ENCODE data around the gene RPH3AL. TPM values are rescaled to one million over a fixed set of nuclear protein-coding genes. Genes with fewer than 3 reads are reported as not detected.

Gene RPH3AL
- total RNA-seq, 1 experiment from 2014 or later: 24.9 TPM

GRCh38 chr17:385836-386140 lies 33.2 kb upstream of the RPH3AL start:
- H2AFZ ChIP-seq (ENCODE audit: low read length): no peak overlapping the region
- ChIA-PET POLR2A (ENCODE audit: unreplicated experiment) (no interaction called here), CTCF (interaction anchor here (0.7 kb wide), 1 partner anchor 182 kb away, joined by 9 read pairs; no protein-coding TSS in a partner anchor)
- H3K79me2 ChIP-seq (ENCODE audit: low read length): no peaks in the 10 kb centered on the region
- H3K27me3 ChIP-seq (ENCODE audit: low read length): no peaks in the 10 kb centered on the region
- H3K9me3 ChIP-seq (ENCODE audit: low read length): no peaks in the 10 kb centered on the region
- intact Hi-C loops (cut with micrococcal nuclease): no loop called here
- no peaks in the 10 kb centered on the region for H3F3A ChIP-seq (ENCODE audit: low read length, unreplicated experiment)
- H3K9me2 ChIP-seq (replicated peaks; ENCODE audit: low read length): no peaks in the 10 kb centered on the region
- no peak overlapping the region for H3K4me3 ChIP-seq (ENCODE audit: low read length)
- H3K9ac ChIP-seq (ENCODE audit: low read length): no peak overlapping the region
- H3K27ac ChIP-seq (ENCODE audit: low read length): no peak overlapping the region
- ATAC-seq (peak; percentile 66; the same call in 1 of the 2 replicates), DNase-seq (no peak)
- no peaks in the 10 kb centered on the region for H3K36me3 ChIP-seq (ENCODE audit: low read depth, low read length)
- no peak overlapping the region for H3K4me2 ChIP-seq (ENCODE audit: low read length)
- H3K4me1 ChIP-seq (ENCODE audit: insufficient read depth, low read length): no peaks in the 10 kb centered on the region; the same call in 1 of the 2 replicates
- no peak for TF ChIP-seq CTCF (conservative IDR thresholded peaks at IDR 0.05; ENCODE audit: low read depth, low read length)
- TF ChIP-seq EZH2phosphoT487 (IDR thresholded peaks at IDR 0.05; ENCODE audit: borderline replicate concordance, low read length): no peak
- no peak for TF ChIP-seq EZH2 (IDR thresholded peaks at IDR 0.05; ENCODE audit: low read length, unreplicated experiment)
- no TSS peak for BruUV-seq (replicated peaks)
- no peaks in the 10 kb centered on the region for H4K20me1 ChIP-seq (ENCODE audit: low read length)

DNA sequence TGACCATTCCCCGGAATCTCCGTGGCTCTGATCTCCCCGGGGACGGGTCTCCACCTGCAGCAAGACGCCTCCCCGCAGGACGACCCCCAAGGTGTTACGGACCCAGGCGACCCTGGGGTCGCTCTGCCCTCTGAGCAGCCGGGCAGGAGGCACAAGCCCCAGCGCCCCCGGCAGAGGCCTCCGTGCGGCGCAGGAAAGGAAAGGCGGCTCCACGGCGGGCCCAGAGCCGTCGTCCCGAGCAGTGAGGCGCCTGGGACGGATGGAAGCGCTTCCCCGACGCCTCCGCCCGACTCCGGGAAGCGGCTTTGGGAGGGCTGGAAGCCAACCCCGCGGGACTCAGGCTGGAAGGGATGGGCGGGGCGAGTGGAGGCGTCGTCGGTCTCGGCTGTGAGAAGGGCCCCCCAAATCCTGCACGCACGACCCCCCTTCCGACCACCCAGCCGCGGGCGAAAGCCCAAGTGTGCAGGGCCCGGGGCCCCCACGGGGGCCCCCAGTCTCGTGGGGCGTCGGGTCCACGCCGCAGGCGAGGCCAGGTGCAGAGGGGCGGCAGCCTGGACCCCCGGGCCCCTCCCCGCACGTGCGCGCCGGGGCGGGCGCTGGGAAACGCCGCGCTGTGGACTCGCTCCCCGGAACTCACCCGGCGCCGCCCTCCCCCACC lies 32.7 kb upstream of the RPH3AL start:
- Histone ChIP-seq H3K4me2 (ENCODE audit: low read length) (peak overlapping the region; percentile 80), H3K9me2 (replicated peaks; ENCODE audit: low read length) (no peaks in the 10 kb centered on the region), H3K27me3 (ENCODE audit: low read length) (no peaks in the 10 kb centered on the region), H2AFZ (ENCODE audit: low read length) (peak overlapping the region; percentile 57; the same call in 1 of the 2 replicates), H3F3A (ENCODE audit: low read length, unreplicated experiment) (no peaks in the 10 kb centered on the region), H3K9me3 (ENCODE audit: low read length) (no peaks in the 10 kb centered on the region), H3K4me1 (ENCODE audit: insufficient read depth, low read length) (no peaks in the 10 kb centered on the region; the same call in 1 of the 2 replicates), H3K79me2 (ENCODE audit: low read length) (no peaks in the 10 kb centered on the region), H3K27ac (ENCODE audit: low read length) (no peak overlapping the region), H3K4me3 (ENCODE audit: low read length) (peak overlapping the region; percentile 59), H3K9ac (ENCODE audit: low read length) (peak overlapping the region; percentile 53), H4K20me1 (ENCODE audit: low read length) (no peaks in the 10 kb centered on the region), H3K36me3 (ENCODE audit: low read depth, low read length) (no peaks in the 10 kb centered on the region)
- DNase-seq: peak; percentile 13
- CTCF ChIA-PET: interaction anchor here (0.7 kb wide), 1 partner anchor 181 kb away, joined by 9 read pairs; no protein-coding TSS in a partner anchor
- ATAC-seq: peak; percentile 47
- BruUV-seq (replicated peaks): no TSS peak
- intact Hi-C loops (cut with micrococcal nuclease): no loop called here
- no peak for TF ChIP-seq EZH2 (IDR thresholded peaks at IDR 0.05; ENCODE audit: low read length, unreplicated experiment)
- no peak for TF ChIP-seq CTCF (conservative IDR thresholded peaks at IDR 0.05; ENCODE audit: low read depth, low read length)
- no peak for TF ChIP-seq EZH2phosphoT487 (IDR thresholded peaks at IDR 0.05; ENCODE audit: borderline replicate concordance, low read length)
- POLR2A ChIA-PET (ENCODE audit: unreplicated experiment): no interaction called here

GRCh38 chr17:384622-385177 lies 32.1 kb upstream of the RPH3AL start:
- Histone ChIP-seq H3F3A (ENCODE audit: low read length, unreplicated experiment) (no peaks in the 10 kb centered on the region), H3K9me2 (replicated peaks; ENCODE audit: low read length) (no peaks in the 10 kb centered on the region), H3K27ac (ENCODE audit: low read length) (no peak overlapping the region), H3K79me2 (ENCODE audit: low read length) (no peaks in the 10 kb centered on the region), H3K9ac (ENCODE audit: low read length) (0 out of 2 replicates have a peak overlapping the region, but pooled peaks have one; percentile 53), H4K20me1 (ENCODE audit: low read length) (no peaks in the 10 kb centered on the region), H3K36me3 (ENCODE audit: low read depth, low read length) (no peaks in the 10 kb centered on the region), H3K4me1 (ENCODE audit: insufficient read depth, low read length) (no peaks in the 10 kb centered on the region; the same call in 1 of the 2 replicates), H3K4me2 (ENCODE audit: low read length) (peak overlapping the region; percentile 80; the same call in 1 of the 2 replicates), H3K27me3 (ENCODE audit: low read length) (no peaks in the 10 kb centered on the region), H3K9me3 (ENCODE audit: low read length) (no peaks in the 10 kb centered on the region), H3K4me3 (ENCODE audit: low read length) (peak overlapping the region; percentile 59; the same call in 1 of the 2 replicates), H2AFZ (ENCODE audit: low read length) (0 out of 2 replicates have a peak overlapping the region, but pooled peaks have one; percentile 57)
- ATAC-seq: no peak
- POLR2A ChIA-PET (ENCODE audit: unreplicated experiment): no interaction called here
- TF ChIP-seq CTCF (conservative IDR thresholded peaks at IDR 0.05; ENCODE audit: low read depth, low read length): no peak
- TF ChIP-seq EZH2phosphoT487 (IDR thresholded peaks at IDR 0.05; ENCODE audit: borderline replicate concordance, low read length): no peak
- no peak for TF ChIP-seq EZH2 (IDR thresholded peaks at IDR 0.05; ENCODE audit: low read length, unreplicated experiment)
- CTCF ChIA-PET: no interaction called here
- DNase-seq: no peak
- intact Hi-C loops (cut with micrococcal nuclease): no loop called here
- BruUV-seq (replicated peaks): no TSS peak

All from PC-3 (cell line).